Midbrain (tissue), 1 donor: Measurements from ENCODE around the gene TMEM184C.

Experiments used
- DNase-seq: peaks from one replicate; lab custom pipeline; 2025; lab: John Stamatoyannopoulos, UW

The TMEM184C gene

DNA sequence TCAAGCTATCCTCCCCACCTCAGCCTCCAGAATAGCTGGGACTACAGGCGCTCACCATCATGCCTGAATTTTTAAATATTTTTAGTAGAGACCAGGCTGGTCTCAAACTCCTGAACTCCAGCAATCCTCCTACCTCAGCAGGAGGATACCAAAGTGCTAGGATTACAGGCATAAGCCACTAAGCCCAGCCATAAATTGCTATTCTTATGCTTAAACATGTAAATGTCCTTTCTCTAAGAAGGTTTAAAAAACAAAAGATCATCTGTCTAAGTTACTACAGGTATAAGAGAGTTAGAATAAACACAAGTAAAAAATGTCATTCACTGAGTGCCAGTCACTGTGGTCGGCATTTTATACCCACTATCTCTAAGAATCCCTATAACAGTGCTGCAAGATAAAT, 38.4 kb downstream of the TMEM184C start:
- DNase-seq: no peak

DNA sequence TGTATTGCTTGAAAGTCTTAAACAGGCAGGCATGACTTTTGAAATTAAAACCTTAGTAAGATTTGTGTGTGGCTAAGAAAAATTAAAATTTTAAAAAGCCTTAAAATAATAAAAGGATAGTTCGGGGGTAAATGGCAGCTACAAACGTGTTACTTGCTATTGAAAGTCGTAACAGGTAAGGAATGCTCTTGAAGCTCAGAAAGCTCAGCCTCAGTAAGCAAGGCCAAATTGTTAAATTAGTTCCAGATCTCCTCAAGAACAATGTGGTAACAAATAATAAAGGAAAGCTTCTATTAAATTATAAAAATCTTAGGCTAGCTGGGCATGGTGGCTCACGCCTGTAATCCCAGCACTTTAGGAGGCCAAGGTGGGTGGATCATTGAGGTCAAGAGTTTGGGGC, 41.3 kb downstream of the TMEM184C start:
- DNase-seq: no peak

DNA sequence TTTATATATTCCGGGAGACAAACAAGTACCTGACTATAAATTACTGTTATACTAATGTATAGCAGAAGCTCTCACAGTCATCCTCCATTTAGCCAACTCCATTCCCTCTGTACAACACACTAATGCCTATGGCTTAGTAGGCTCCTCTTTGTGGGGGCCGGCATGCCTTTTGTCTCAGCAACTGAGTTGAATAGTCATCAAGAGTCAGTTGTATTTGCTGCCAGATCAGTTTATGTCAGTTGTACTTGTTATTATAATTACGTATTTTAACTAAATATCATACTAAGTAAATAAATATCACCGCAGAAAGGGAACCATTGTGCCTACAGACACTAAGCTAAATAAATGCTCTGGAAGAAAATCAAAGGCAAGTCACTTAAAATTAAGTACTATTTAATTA, 56.9 kb downstream of the TMEM184C start:
- DNase-seq: no peak

- no peak for DNase-seq
These were observed 57.3 kb downstream of the TMEM184C start for GRCh38 chr4:147674496-147674895.

GRCh38 chr4:147678106-147678505, 60.9 kb downstream of the TMEM184C start:
- no peak for DNase-seq

DNA sequence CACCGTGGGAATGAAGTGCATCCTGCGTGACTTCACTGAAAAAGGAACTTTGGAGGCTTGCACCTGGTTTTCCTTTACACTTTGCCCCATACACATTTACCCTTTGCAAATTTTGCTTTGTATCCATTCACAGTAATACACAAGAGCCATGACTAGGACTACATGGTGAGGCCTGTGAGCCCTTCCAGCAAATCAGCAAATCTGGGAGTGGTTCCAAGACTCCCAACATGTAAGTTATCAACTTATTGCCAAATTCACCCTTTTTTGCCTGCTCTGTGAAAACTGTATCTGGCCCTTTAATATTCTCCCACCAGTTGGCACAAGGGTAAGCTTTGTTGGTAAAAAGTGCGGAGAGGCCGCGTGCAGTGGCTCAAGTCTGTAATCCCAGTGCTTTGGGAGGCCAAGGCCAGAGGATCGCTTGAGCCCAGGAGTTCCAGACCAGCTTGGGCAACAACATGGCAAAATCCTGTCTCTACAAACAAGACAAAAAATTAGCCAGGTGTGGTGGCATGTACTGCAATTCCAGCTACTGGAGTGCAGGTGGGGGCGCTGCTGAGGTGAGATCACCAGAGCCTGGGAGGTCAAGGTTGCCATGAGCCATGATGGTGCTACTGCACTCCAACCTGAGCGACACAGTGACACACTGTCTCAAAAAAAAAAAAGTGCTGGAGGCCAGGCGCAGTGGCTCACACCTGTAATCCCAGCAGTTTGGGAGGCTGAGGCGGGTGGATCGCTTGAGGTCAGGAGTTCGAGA, 61.8 kb downstream of the TMEM184C start:
- DNase-seq: no peak

- DNase-seq: no peak
These were observed 65.6 kb downstream of the TMEM184C start for GRCh38 chr4:147682755-147683154.

DNA sequence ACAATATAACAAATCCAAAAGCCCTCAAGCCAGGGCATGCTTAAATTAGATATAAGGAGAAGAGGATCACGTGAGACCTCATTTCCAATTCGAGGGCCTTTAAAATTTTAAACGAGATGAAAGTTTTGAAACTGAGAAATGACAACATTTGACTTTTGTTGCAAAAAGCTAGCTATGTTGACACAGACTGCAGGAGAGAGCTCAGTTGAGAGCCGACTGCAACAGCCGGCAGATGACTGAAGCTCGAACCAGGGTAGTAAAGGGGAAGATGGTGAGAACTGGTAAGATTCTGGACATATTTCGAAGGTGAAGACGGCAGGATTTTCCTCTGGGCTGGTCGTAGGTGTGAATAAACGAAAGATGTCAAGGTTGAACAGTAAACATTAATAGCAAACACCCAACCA, 66.0 kb downstream of the TMEM184C start:
- DNase-seq: peak; percentile 21

DNA sequence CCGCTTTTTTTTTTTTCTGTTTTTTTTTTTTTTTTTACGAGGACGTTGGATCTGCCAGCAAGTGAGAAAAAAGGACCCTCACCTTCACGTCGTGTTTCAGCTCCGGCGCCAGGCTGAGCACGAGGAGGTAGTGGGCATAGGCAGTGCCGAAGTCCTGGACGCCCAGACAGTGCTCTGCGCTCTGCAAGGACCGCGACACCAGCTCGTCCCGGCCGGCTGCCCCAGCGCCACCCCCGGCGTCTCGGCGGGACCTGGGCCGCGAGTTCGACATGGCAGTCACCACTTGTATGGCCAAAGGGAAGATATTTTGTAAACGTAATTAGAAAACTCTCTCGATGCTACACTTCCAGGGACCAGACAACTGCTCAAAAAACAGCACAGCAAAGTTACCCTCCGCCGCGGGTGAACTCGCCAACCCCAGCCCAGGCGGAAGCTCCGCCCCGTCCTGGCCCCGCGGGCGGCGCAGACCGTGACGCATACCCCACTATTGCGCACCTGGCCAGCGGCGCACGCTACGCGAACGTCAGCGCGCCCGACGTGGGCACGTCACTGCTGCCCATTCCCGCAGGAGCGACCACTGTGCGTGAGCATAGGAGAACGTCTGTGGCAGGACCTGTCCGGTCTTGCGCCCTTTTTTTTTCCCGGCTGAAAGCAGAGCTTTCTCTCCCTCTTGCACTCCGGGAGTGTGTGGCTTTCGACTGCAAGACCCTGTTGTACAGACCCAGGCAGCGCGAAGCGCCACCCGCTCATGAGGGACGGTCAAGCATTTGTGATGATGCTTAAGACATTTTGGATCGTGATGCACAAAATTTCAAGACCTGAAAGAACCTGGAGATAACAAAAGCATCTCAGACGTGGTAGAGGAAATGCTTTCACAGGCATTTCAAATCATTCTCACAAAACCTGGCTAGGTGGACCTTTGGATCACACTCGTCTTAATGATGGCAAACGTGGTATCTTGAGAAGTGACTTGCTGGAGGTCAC, 66.8 kb downstream of the TMEM184C start, which contains the start of gene PRMT9:
PRMT9 (minus strand) TSS at position 447 of the 984 bp plus-strand sequence; CDS start at position 271, 176 bp downstream.
- peak; percentile 89 for DNase-seq

- no peak for DNase-seq
These were observed 71.9 kb downstream of the TMEM184C start for GRCh38 chr4:147689067-147689466.

DNA sequence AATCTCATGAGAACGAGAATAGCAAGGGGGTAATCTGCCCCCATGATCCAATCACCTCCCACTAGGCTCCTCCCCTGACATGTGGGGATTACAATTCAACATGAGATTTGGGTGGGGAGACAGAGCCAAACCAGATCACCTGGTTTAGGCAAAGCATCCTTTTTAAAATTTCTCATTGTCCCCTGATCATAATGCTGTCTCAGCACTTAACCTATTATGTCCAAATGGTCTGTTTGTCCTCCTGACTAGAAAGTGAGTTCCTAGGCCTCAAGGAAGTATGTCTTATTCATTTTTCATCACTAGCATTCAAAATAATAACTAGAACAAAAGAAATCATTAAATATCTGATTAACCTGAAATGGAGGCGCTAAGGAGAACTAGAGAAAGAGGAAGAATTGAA, 74.6 kb downstream of the TMEM184C start:
- DNase-seq: no peak

GRCh38 chr4:147693218-147693617, 76.0 kb downstream of the TMEM184C start:
- DNase-seq: no peak

GRCh38 chr4:147696866-147697265, 79.7 kb downstream of the TMEM184C start:
- no peak for DNase-seq

DNA sequence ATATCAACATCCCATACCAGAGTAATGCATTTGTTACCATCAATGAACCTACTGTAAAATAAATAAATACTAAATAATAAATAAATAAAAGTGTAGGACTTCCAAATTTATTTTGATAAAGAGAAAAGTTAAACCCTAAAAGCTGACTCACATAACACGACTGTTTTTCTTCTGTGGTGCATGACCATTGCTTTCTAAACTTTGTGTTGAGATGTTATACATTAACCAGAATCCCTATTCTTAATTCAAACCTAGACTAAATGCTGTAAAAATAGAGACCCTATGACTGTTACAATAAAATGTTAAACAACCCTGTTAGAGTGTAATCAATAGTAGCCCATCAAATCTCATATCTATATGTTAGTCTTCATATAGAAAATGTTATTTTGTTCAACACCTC, 87.6 kb downstream of the TMEM184C start:
- DNase-seq: no peak

DNA sequence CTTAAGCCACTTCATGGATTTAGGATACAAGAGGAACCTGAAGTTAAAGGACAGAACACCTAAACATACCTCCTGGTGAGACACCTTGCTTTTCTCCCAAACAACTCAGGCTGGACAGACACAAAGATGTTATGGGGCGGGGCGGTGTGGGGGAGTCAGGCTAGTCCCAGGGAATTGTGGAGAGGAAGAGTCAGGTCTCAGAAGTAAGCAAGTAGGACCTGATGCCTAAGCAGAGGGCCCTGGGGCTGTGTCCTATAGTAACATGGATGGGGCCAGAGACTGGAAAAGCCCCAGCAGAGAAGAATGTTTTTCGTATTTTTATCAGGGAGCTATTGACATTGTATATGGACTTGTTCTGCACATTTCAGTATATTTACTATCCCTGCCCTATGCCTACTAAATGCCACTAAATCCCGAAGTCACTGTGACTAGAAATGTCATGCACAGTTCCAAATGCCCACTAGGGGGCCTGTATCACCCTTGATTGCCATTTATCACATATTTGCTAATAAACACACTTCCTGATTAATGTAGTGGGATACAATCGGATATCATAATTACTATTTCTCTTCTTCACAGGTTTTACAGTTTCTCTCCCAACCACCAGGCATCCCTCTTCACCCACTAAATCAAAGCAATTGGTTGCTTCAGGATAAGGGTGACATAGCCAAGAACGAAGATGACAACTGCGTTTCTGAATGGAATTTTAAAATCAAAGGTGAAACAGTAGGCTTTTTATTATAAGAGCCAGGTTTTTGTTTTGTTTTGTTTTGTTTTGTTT, 90.9 kb downstream of the TMEM184C start:
- peak; percentile 47 for DNase-seq

- no peak for DNase-seq
These were observed 92.8 kb downstream of the TMEM184C start for GRCh38 chr4:147709999-147710398.

DNA sequence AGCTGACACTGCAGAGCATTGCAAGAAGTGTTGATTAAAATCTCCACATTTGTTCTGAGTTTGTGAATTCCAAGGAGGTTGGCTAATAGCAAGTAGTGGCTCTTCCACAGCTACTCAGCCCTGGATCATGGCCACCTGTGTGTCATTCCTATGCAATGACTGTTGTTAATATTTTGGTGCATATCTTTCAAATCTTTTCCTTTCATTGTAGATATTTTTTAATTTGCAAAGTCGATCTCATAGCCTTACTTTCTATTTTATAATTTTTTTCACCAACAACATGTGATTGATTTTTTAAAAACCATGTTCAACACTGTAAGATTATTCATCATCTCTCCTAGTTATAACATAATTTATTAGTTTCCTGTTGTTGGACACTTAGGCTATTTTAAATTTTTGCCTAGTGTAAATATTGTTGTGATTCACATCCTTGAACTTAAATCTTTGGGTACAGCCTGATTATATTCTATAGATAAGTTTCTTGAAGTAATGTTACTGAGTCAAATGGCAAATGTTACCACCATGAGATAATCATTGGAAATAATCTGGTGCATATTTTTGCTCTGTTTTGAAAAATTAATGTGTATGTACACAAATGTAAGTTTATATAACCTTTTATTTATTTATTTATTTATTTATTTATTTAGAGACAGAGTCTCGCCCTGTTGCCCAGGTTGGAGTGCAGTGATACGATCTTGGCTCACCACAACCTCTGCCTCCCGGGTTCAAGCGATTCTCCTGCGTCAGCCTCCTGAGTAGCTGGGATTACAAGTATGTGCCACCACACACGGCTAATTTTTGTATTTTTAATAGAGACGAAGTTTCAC, 97.6 kb downstream of the TMEM184C start:
- no peak for DNase-seq

DNA sequence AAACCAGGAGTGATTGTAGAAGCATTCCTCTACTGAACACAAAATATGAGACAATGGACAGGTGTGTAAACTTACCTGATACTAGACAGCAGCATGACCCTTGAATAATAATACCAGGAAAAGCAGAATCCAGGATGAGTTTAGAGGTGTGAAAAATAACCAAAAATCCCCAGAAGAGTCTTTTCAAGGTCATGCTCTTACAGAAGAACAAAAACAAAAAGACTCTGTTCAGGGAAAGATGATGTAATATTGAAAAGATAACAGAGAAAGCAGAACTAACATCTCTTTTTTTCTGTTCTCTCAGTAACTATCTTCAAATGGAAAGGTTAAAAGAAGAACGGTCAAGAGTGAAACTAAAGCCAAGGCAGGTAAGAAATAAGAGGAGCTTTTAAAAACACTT, 100.7 kb downstream of the TMEM184C start:
- DNase-seq: no peak
